ENCODE measurements around the gene AKR1A1. TPM values are rescaled to one million over a fixed set of nuclear protein-coding genes. Genes with fewer than 3 reads are reported as not detected.
"Not testable (repeated sequence)": the region's sequence is repeated elsewhere in the genome, so short reads cannot be mapped to it uniquely, and the experiment has no call there.

Gene AKR1A1
- total RNA-seq, 3 donors from 2014 or later: 118 to 206 (median 190) TPM

- no peak for DNase-seq
- Histone ChIP-seq H3K36me3 (ENCODE audit: low read depth) (no peaks in the 10 kb centered on the region), H3K9me3 (no peaks in the 10 kb centered on the region), H3K4me1 (ENCODE audit: low read depth) (peaks cover 15% of the 10 kb centered on the region), H3K4me3 (peak overlapping the region; percentile 15)
- peak; percentile 15 for ATAC-seq
- no peak for TF ChIP-seq CTCF (IDR thresholded peaks at IDR 0.05)
- intact Hi-C loops (cut with DNase I, micrococcal nuclease): no loop called here
These were observed 28.1 kb upstream of the AKR1A1 start for GRCh38 chr1:45522324-45523104.

GRCh38 chr1:45523516-45523915, 27.1 kb upstream of the AKR1A1 start:
- intact Hi-C loops (cut with DNase I, micrococcal nuclease); H3K36me3 ChIP-seq (ENCODE audit: low read depth); H3K4me3 ChIP-seq; ATAC-seq; DNase-seq; H3K9me3 ChIP-seq: not testable (repeated sequence)
- H3K4me1 ChIP-seq (ENCODE audit: low read depth): peaks cover 15% of the 10 kb centered on the region

GRCh38 chr1:45523975-45524374, 26.7 kb upstream of the AKR1A1 start:
- DNase-seq; intact Hi-C loops (cut with DNase I, micrococcal nuclease); ATAC-seq; H3K36me3 ChIP-seq (ENCODE audit: low read depth); H3K4me3 ChIP-seq; H3K9me3 ChIP-seq: not testable (repeated sequence)
- H3K4me1 ChIP-seq (ENCODE audit: low read depth): peaks cover 15% of the 10 kb centered on the region

GRCh38 chr1:45526135-45526644, 24.4 kb upstream of the AKR1A1 start:
- no peaks in the 10 kb centered on the region for H3K36me3 ChIP-seq (ENCODE audit: low read depth)
- peaks cover 8% of the 10 kb centered on the region for H3K4me1 ChIP-seq (ENCODE audit: low read depth)
- TF ChIP-seq CTCF (IDR thresholded peaks at IDR 0.05): no peak
- no peak overlapping the region for H3K4me3 ChIP-seq
- no peaks in the 10 kb centered on the region for H3K9me3 ChIP-seq
- DNase-seq: peak in 1 of 3 donors; percentile 39
- intact Hi-C loops (cut with DNase I, micrococcal nuclease): no loop called here
- ATAC-seq: no peak

- ATAC-seq: no peak
- intact Hi-C loops (cut with DNase I, micrococcal nuclease): no loop called here
These were observed 19.9 kb upstream of the AKR1A1 start for GRCh38 chr1:45530632-45531135.

GRCh38 chr1:45531873-45532272, 18.8 kb upstream of the AKR1A1 start:
- Histone ChIP-seq H3K9me3 (no peaks in the 10 kb centered on the region), H3K4me1 (ENCODE audit: low read depth) (no peaks in the 10 kb centered on the region), H3K36me3 (ENCODE audit: low read depth) (no peaks in the 10 kb centered on the region), H3K4me3 (no peak overlapping the region)
- no peak for TF ChIP-seq CTCF (IDR thresholded peaks at IDR 0.05)
- DNase-seq (no peak), ATAC-seq (no peak)
- intact Hi-C loops (cut with DNase I, micrococcal nuclease): no loop called here

More at GRCh38 chr1:45530632-45531135, 19.9 kb upstream of the AKR1A1 start:
- no peaks in the 10 kb centered on the region for H3K36me3 ChIP-seq (ENCODE audit: low read depth)
- DNase-seq: no peak
- no peak for TF ChIP-seq CTCF (IDR thresholded peaks at IDR 0.05)
- H3K9me3 ChIP-seq: no peaks in the 10 kb centered on the region
- H3K4me3 ChIP-seq: no peak overlapping the region
- no peaks in the 10 kb centered on the region for H3K4me1 ChIP-seq (ENCODE audit: low read depth)
